Hepatocyte (in vitro differentiated cells): ENCODE measurements around the gene MYO3A. TPM values are rescaled to one million over a fixed set of nuclear protein-coding genes. Genes with fewer than 3 reads are reported as not detected.

Experiments used
- DNase-seq: peaks from one replicate; pipeline ENCODE4 v3.0.0-alpha.2; 2016; ENCODE audit warnings: low spot score
- H2AFZ ChIP-seq: fragments of 200-600 bp; sonication (generic); 2 replicates; pipeline ENCODE4 v1.6.0; 2016; ENCODE audit warnings: antibody characterized with exemption, mild to moderate bottlenecking
- H3K27ac ChIP-seq: fragments of 200-600 bp; sonication (generic); 2 replicates; pipeline ENCODE4 v1.5.1; 2016; ENCODE audit warnings: mild to moderate bottlenecking
- H3K27me3 ChIP-seq: fragments of 200-600 bp; sonication (generic); 2 replicates; pipeline ENCODE4 v1.6.1; 2016
- H3K36me3 ChIP-seq: fragments of 200-600 bp; sonication (generic); replicated peaks from 2 replicates; pipeline ENCODE4 v1.5.1; 2016; ENCODE audit warnings: low read depth; ENCODE audit not compliant: insufficient read depth
- H3K4me1 ChIP-seq: fragments of 200-600 bp; sonication (generic); 2 replicates; pipeline ENCODE4 v1.5.1; 2016; ENCODE audit warnings: mild to moderate bottlenecking, moderate library complexity; ENCODE audit not compliant: insufficient read depth
- H3K4me2 ChIP-seq: fragments of 200-600 bp; sonication (generic); 2 replicates; pipeline ENCODE4 v1.6.0; 2016
- H3K4me3 ChIP-seq: fragments of 200-600 bp; sonication (generic); 2 replicates; pipeline ENCODE4 v1.5.1; 2016; ENCODE audit warnings: mild to moderate bottlenecking
- H3K79me2 ChIP-seq: fragments of 200-600 bp; sonication (generic); 2 replicates; pipeline ENCODE4 v1.6.0; 2017; ENCODE audit warnings: mild to moderate bottlenecking
- H3K9me2 ChIP-seq: fragments of 200-600 bp; sonication (generic); replicated peaks from 2 replicates; pipeline ENCODE4 v1.6.0; 2017; ENCODE audit warnings: mild to moderate bottlenecking; ENCODE audit not compliant: insufficient read depth
- H3K9me3 ChIP-seq: fragments of 200-600 bp; sonication (generic); 2 replicates; pipeline ENCODE4 v1.5.1; 2016; ENCODE audit warnings: low read depth, mild to moderate bottlenecking
- H4K20me1 ChIP-seq: fragments of 200-600 bp; sonication (generic); 2 replicates; pipeline ENCODE4 v1.6.0; 2016; ENCODE audit warnings: mild to moderate bottlenecking; ENCODE audit not compliant: insufficient read depth, poor library complexity, severe bottlenecking
- EZH2 ChIP-seq: fragments of 200-600 bp; sonication (generic); IDR thresholded peaks from 2 replicates; pipeline ENCODE4 v1.6.1; 2016; ENCODE audit warnings: antibody characterized with exemption, mild to moderate bottlenecking, borderline replicate concordance
- EZH2phosphoT487 ChIP-seq: fragments of 200-600 bp; sonication (generic); IDR thresholded peaks from one replicate; pipeline ENCODE4 v1.6.1; 2018; ENCODE audit warnings: antibody characterized with exemption, mild to moderate bottlenecking, low read depth, moderate library complexity; ENCODE audit not compliant: unreplicated experiment, severe bottlenecking
- WGBS: methylation state at CpG from one replicate; pipeline ENCODE4 v1.1.6; 2016; ENCODE audit warnings: low lambda C conversion rate; ENCODE audit errors: missing lambda C conversion rate; 5-methylcytosine and 5-hydroxymethylcytosine counted together
- polyA plus RNA-seq: library from polyadenylated mRNA; unstranded; fragments of >200 nt; fragmentation: Nextera tagmentation; extraction: Ambion mirVana; gene quantifications from 2 replicates; pipeline ENCODE4 v1.2.1, GENCODE V29; 2016
- total RNA-seq: library from RNA; depleted of rRNA; stranded (reverse); fragments of >200 nt; gene quantifications from 2 replicates; pipeline ENCODE4 v1.2.3, GENCODE V29; 2014
- TF ChIP-seq, protein P1 (sequence below): fragments of 200-600 bp; sonication (generic); IDR thresholded peaks from 2 replicates; pipeline ENCODE4 v1.5.1; 2016; ENCODE audit warnings: antibody characterized with exemption, mild to moderate bottlenecking; ENCODE audit not compliant: poor library complexity

The MYO3A gene
- total and polyA plus RNA-seq, 2 experiments from 2014 or later: 0.93 to 1.1 TPM

DNA sequence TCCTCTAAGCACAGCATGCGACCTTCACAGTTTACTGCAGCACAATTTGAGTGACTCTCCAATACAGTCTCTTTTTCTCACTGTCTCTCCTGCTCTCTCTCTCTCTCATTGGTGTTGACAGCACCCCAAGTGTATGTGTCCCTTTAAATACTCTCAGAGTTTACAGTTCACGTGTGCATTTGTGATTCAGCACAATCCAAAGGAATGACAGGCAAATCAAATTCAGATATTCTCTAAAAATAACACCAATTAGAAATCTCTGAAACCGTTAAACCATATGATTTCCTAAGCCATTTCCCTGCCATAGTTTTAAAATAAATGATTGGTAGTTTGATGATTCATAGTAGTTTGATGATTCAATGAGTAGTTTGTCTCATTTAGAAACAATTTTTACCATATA lies 178.5 kb downstream of the MYO3A start:
- 74% methylated on average over 3 of the region's 3 CpGs for WGBS
- no peak for DNase-seq
- H3K4me3 ChIP-seq: no peak overlapping the region
- no peak overlapping the region for H3K27ac ChIP-seq
- H3K4me1 ChIP-seq: no peaks in the 10 kb centered on the region
- no peak for TF ChIP-seq EZH2
- no peak for TF ChIP-seq EZH2phosphoT487
- TF ChIP-seq, protein P1, sequence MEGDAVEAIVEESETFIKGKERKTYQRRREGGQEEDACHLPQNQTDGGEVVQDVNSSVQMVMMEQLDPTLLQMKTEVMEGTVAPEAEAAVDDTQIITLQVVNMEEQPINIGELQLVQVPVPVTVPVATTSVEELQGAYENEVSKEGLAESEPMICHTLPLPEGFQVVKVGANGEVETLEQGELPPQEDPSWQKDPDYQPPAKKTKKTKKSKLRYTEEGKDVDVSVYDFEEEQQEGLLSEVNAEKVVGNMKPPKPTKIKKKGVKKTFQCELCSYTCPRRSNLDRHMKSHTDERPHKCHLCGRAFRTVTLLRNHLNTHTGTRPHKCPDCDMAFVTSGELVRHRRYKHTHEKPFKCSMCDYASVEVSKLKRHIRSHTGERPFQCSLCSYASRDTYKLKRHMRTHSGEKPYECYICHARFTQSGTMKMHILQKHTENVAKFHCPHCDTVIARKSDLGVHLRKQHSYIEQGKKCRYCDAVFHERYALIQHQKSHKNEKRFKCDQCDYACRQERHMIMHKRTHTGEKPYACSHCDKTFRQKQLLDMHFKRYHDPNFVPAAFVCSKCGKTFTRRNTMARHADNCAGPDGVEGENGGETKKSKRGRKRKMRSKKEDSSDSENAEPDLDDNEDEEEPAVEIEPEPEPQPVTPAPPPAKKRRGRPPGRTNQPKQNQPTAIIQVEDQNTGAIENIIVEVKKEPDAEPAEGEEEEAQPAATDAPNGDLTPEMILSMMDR: no peak
- no peak overlapping the region for H3K4me2 ChIP-seq
- H3K27me3 ChIP-seq: no peaks in the 10 kb centered on the region
- no peaks in the 10 kb centered on the region for H3K9me2 ChIP-seq
- no peaks in the 10 kb centered on the region for H4K20me1 ChIP-seq
- no peaks in the 10 kb centered on the region for H3K36me3 ChIP-seq
- no peaks in the 10 kb centered on the region for H3K9me3 ChIP-seq
- H2AFZ ChIP-seq: no peak overlapping the region
- H3K79me2 ChIP-seq: no peaks in the 10 kb centered on the region

DNA sequence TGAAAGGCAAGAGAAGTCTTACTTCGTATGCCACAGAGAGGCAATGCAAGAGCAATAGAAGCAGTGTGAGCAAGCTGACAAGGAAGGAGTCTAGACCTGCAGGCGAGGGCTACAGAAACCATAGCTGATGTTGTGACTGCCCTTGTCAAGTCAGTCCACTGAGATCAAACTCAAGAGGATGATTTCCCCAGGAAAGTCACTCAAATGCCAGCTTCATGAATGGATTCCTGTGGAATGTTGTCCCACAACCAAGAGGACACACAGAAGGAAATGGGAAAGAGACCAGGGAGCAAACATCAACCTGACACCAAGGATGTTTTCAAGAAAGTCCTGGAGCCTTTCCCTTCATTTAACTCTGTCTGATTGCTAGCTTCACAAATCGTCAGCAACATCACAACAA lies 204.6 kb downstream of the MYO3A start:
- Histone ChIP-seq H3K9me3 (no peaks in the 10 kb centered on the region), H3K4me2 (no peak overlapping the region), H2AFZ (no peak overlapping the region), H3K27ac (no peak overlapping the region), H3K4me1 (no peaks in the 10 kb centered on the region), H4K20me1 (no peaks in the 10 kb centered on the region), H3K36me3 (no peaks in the 10 kb centered on the region), H3K9me2 (no peaks in the 10 kb centered on the region), H3K79me2 (no peaks in the 10 kb centered on the region), H3K4me3 (no peak overlapping the region), H3K27me3 (no peaks in the 10 kb centered on the region)
- 94% methylated on average over 3 of the region's 3 CpGs for WGBS
- no peak for TF ChIP-seq EZH2
- TF ChIP-seq, protein P1: no peak
- TF ChIP-seq EZH2phosphoT487: no peak
- DNase-seq: no peak

DNA sequence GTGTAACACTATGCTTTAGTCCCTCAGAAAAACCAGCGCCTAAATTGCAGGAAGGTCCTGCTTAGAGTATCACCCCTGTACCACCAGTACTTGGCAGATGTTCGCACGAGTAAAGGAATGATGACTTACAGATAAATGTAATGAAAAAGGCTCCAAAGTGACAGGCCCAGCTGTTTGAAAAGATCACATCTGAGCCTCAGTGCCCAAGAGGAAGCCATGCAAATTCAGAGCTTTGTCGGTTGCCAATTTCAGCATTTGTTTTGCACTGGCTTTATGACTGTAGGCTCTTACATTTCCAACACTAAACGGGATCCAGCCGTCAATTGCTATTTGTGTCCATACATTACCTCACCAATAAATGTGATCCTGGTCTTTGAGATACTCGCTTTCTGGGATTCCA lies 222.0 kb downstream of the MYO3A start:
- no peak for TF ChIP-seq EZH2phosphoT487
- no peak for TF ChIP-seq EZH2
- TF ChIP-seq, protein P1: no peak

DNA sequence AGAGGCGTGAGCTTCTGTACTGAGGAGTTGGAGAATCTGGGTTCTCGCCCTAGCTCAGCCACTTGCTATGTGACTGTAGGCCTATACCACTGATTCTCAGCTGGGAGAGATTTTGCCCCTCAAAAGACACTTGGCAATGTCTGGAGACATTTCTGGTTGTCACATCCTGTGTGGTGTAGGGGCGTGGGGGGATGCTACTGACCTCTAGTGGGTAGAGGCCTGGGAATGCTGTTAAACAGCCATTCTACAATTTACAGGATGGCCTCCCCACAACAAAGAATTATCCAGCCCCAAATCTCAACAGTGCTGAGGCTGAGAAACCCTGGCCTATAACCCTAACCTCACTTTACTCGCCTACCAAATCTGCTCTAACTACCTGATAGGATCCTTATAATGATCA lies 223.7 kb downstream of the MYO3A start:
- H3K9me2 ChIP-seq: no peaks in the 10 kb centered on the region

More for the DNA sequence above, 222.0 kb downstream of the MYO3A start:
- no peak overlapping the region for H3K4me3 ChIP-seq
- no peaks in the 10 kb centered on the region for H3K27me3 ChIP-seq
- H3K4me1 ChIP-seq: no peaks in the 10 kb centered on the region
- H3K9me2 ChIP-seq: no peaks in the 10 kb centered on the region
- no peak overlapping the region for H3K27ac ChIP-seq
- no peak overlapping the region for H2AFZ ChIP-seq
- 80% methylated on average over 7 of the region's 7 CpGs for WGBS
- no peaks in the 10 kb centered on the region for H3K79me2 ChIP-seq
- no peaks in the 10 kb centered on the region for H3K9me3 ChIP-seq
- DNase-seq: no peak
- H4K20me1 ChIP-seq: no peaks in the 10 kb centered on the region
- no peaks in the 10 kb centered on the region for H3K36me3 ChIP-seq
- no peak overlapping the region for H3K4me2 ChIP-seq

More for the DNA sequence above, 223.7 kb downstream of the MYO3A start:
- Histone ChIP-seq H3K79me2 (no peaks in the 10 kb centered on the region), H3K4me2 (no peak overlapping the region), H3K9me3 (no peaks in the 10 kb centered on the region), H2AFZ (no peak overlapping the region), H3K4me1 (no peaks in the 10 kb centered on the region), H3K27ac (no peak overlapping the region), H3K27me3 (no peaks in the 10 kb centered on the region), H3K36me3 (no peaks in the 10 kb centered on the region), H4K20me1 (no peaks in the 10 kb centered on the region), H3K4me3 (no peak overlapping the region)
- WGBS: 93% methylated on average over 4 of the region's 4 CpGs
- no peak for DNase-seq
- no peak for TF ChIP-seq EZH2
- no peak for TF ChIP-seq EZH2phosphoT487
- TF ChIP-seq, protein P1: no peak
